Lung (tissue), 12 donors: ENCODE data around the gene PALLD. TPM values are rescaled to one million over a fixed set of nuclear protein-coding genes. Genes with fewer than 3 reads are reported as not detected.

Source experiments
- ATAC-seq: fragments of 200-7000 bp; cut with Tn5 transposase; one replicate; pipeline ENCODE4 v1.9.1; 2020; ENCODE audit warnings: moderate number of reproducible peaks; ENCODE audit not compliant: insufficient read depth, low FRiP score
- DNase-seq, 3 donors: peaks; one replicate each; pipeline ENCODE4 v3.0.0-alpha.2; 2013 to 2017
- H3K27ac ChIP-seq, 2 donors: one replicate each; pipeline ENCODE4 v1.5.1; 2013; ENCODE audit warnings: mild to moderate bottlenecking in 2 of 2, moderate library complexity in 2 of 2, control low read depth in 1 of 2, inconsistent platforms in 1 of 2, low read depth in 1 of 2, low read length in 1 of 2
- H3K27me3 ChIP-seq, 3 donors: one replicate each; pipeline ENCODE4 v1.5.1; 2013; ENCODE audit warnings: low read length in 2 of 3; ENCODE audit not compliant: control insufficient read depth in 3 of 3, insufficient read depth in 3 of 3
- H3K36me3 ChIP-seq, 4 donors: one replicate each; pipeline ENCODE4 v1.5.1; 2013; ENCODE audit warnings: low read length in 4 of 4, mild to moderate bottlenecking in 1 of 4, moderate library complexity in 1 of 4; ENCODE audit not compliant: control insufficient read depth in 4 of 4, insufficient read depth in 4 of 4
- H3K4me1 ChIP-seq, 5 donors: one replicate each; pipeline ENCODE4 v1.5.1; 2013; ENCODE audit warnings: low read length in 5 of 5, mild to moderate bottlenecking in 2 of 5, moderate library complexity in 1 of 5; ENCODE audit not compliant: control insufficient read depth in 5 of 5, insufficient read depth in 5 of 5
- H3K4me3 ChIP-seq: one replicate; pipeline ENCODE4 v1.5.1; 2013; ENCODE audit warnings: mild to moderate bottlenecking, control low read depth, moderate library complexity
- H3K9ac ChIP-seq, 2 donors: one replicate each; pipeline ENCODE4 v1.5.1; 2013; ENCODE audit warnings: low read length in 2 of 2, control low read depth in 1 of 2; ENCODE audit not compliant: insufficient read depth in 1 of 2
- H3K9me3 ChIP-seq, 4 donors: one replicate each; pipeline ENCODE4 v1.5.1; 2013; ENCODE audit warnings: low read length in 3 of 4, mild to moderate bottlenecking in 1 of 4, moderate library complexity in 1 of 4; ENCODE audit not compliant: control insufficient read depth in 4 of 4, insufficient read depth in 3 of 4
- WGBS, 2 donors: extraction: QIAGEN DNeasy Blood & Tissue Kit; methylation state at CpG; one replicate each; pipeline ENCODE4 v1.1.7; 2013; 5-methylcytosine and 5-hydroxymethylcytosine counted together
- polyA plus RNA-seq, 2 donors: library from polyadenylated mRNA; stranded (reverse); fragments of 200-250 nt; gene quantifications; one replicate each; pipeline ENCODE4 v1.2.1, GENCODE V29; 2013
- total RNA-seq, 2 donors: library from RNA; depleted of rRNA in 1 of 2; stranded (reverse); fragments of >200 nt in 1 of 2; gene quantifications; one replicate each; pipeline ENCODE4 v1.2.1, GENCODE V29; 2014 to 2021
- TF ChIP-seq, protein P1 (sequence below): IDR thresholded peaks from 2 replicates; pipeline ENCODE4 v1.5.1; 2012; ENCODE audit warnings: mild to moderate bottlenecking; ENCODE audit errors: control extremely low read depth, extremely low read depth
- donor health status: control.
- donor health status: control.
- donor health status: Bipolar disorder and iron deficiency.
- donor health status: healthy.
- donor health status: DM: yes; HTN: yes; CAD: no.

PALLD gene
- total and polyA plus RNA-seq, 4 donors, result 20.7 to 139 (median 63.0) TPM

DNA sequence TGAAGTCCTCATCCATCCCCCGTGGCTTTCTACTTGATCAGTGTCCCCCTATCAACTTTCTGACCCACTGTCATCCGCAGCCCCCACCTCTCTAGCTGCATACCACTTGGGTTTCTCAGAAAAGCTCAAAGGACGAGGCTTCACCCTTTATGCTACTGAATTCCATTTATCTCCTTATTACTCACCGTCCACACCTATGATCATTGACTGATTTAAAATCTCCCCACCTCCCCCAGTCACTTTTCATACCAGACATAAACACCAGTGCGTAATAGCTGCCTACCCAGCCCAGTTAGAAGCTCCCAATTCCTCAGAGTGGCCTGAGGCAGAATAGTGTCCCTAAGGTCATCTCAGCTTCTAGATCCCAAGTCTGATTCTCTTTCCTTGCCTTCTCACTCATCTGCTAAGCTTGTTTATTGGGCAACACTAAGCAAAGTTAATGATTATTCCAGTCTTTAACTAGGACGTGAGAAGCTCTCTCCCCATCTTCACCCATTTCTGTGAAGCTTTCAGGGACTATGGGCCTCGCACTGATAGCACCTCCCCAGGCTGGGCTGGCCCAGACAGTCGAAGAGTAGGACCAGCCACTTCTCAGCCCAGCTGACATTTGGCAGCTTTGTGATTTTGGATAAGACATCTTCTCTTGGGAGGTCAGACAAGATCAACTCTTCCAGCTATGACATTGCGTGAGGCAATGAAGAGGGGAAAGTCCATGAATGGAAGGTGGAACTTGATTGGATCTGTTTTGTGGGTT lies 9.4 kb upstream of the PALLD start:
- H3K36me3 ChIP-seq, result no peaks in the 10 kb centered on the region
- H3K27ac ChIP-seq, result no peak overlapping the region
- TF ChIP-seq, protein P1, sequence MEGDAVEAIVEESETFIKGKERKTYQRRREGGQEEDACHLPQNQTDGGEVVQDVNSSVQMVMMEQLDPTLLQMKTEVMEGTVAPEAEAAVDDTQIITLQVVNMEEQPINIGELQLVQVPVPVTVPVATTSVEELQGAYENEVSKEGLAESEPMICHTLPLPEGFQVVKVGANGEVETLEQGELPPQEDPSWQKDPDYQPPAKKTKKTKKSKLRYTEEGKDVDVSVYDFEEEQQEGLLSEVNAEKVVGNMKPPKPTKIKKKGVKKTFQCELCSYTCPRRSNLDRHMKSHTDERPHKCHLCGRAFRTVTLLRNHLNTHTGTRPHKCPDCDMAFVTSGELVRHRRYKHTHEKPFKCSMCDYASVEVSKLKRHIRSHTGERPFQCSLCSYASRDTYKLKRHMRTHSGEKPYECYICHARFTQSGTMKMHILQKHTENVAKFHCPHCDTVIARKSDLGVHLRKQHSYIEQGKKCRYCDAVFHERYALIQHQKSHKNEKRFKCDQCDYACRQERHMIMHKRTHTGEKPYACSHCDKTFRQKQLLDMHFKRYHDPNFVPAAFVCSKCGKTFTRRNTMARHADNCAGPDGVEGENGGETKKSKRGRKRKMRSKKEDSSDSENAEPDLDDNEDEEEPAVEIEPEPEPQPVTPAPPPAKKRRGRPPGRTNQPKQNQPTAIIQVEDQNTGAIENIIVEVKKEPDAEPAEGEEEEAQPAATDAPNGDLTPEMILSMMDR, result no peak
- 71 to 84% methylated on average over 9 of the region's 9 CpGs for WGBS, 2 donors
- ATAC-seq (no peak), DNase-seq (no peak)
- H3K4me1 ChIP-seq, result peaks cover 0 to 9% (median 0%) of the 10 kb centered on the region in 5 donors
- no peak overlapping the region for H3K9ac ChIP-seq
- peaks cover 0 to 2% (median 0%) of the 10 kb centered on the region in 4 donors for H3K9me3 ChIP-seq
- H3K27me3 ChIP-seq, result no peaks in the 10 kb centered on the region
- no peak overlapping the region for H3K4me3 ChIP-seq

DNA sequence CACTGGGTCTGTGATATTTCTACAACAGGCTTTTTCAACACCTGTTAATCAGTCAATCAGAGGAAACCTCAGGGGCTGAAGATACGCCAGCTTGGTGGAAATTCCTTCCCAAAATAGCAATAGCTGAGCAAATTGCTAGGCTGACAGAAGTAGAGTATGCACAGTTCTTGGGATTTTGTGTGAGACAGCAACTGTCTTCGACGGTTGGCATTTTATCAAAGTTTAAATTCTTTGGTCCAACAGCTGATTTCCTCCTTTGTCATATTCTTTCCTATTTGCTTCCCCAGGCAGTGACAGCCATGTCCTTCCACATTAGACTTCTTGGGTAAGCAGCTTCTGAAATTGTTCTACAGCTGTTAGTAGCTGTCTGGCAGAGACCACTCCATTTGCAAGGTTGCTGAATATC lies 8.0 kb upstream of the PALLD start:
- TF ChIP-seq, protein P1, result no peak
- Histone ChIP-seq H3K36me3 (no peaks in the 10 kb centered on the region), H3K27me3 (no peaks in the 10 kb centered on the region), H3K4me3 (no peak overlapping the region), H3K4me1 (peaks cover 0 to 9% (median 0%) of the 10 kb centered on the region in 5 donors), H3K9me3 (peaks cover 0 to 2% (median 0%) of the 10 kb centered on the region in 4 donors), H3K9ac (no peak overlapping the region), H3K27ac (peak overlapping the region in 1 of 2 donors; percentile 80)
- peak in 2 of 3 donors; percentile 47 to 58 for DNase-seq
- ATAC-seq, result no peak
- 24 to 44% methylated on average over 3 of the region's 3 CpGs for WGBS, 2 donors

DNA sequence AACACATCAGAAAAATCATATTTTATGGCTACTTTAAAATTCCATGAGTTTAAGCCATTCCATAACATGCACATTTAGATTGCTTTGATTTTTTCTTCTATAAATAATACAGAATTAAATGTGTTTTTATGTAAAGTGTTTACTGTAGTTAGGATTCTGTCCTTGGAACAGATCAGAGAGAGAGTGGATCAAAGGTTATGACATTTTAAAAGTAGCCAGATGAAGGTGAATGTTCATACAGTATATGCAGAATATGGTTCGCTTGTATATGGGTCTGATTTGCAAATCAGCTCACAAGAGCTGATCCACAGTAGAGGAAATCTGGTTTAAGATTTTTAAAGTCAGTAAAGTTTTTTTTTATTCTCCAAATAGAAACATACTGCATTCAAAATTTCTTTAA lies 7.2 kb upstream of the PALLD start:
- no peaks in the 10 kb centered on the region for H3K36me3 ChIP-seq
- H3K9me3 ChIP-seq, result peaks cover 0 to 2% (median 0%) of the 10 kb centered on the region in 4 donors
- no peak for DNase-seq
- TF ChIP-seq, protein P1, result no peak
- peaks cover 0 to 9% (median 0%) of the 10 kb centered on the region in 5 donors for H3K4me1 ChIP-seq
- WGBS, 2 donors, result 95 to 97% methylated on average over 1 of the region's 1 CpG
- H3K4me3 ChIP-seq, result no peak overlapping the region
- no peak overlapping the region for H3K27ac ChIP-seq
- H3K9ac ChIP-seq, result no peak overlapping the region
- no peak for ATAC-seq
- no peaks in the 10 kb centered on the region for H3K27me3 ChIP-seq
